Measurements from ENCODE around the gene FGFRL1.
"Not testable (repeated sequence)": the region's sequence is repeated elsewhere in the genome, so short reads cannot be mapped to it uniquely, and the experiment has no call there.

The FGFRL1 gene

GRCh38 chr4:973431-974397, 37.7 kb upstream of the FGFRL1 start, which contains the start of gene DGKQ:
TSS of gene DGKQ (minus strand) at chr4:973569. CDS start at chr4:973482, 87 bp downstream.
- DNase-seq = no peak

DNA sequence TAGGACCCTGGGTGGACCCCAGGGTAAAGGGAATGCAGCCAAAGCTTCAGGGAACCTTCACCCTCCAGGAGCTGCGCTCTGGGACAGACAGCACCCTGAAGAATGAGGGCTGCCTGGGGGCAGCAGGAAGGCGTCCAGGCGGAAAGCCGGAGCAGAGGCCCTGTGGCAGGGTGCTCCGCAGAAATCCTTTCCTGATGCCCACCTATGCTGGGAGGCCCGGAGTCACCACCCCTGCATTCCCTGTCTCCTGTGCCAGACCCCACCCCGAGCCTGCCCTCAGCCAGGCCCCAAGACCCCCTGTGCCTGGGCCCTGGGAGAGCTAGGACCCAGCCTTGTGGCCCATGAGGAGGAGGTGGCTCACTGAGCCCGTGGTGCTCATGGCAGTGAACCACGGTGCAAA, 36.8 kb upstream of the FGFRL1 start:
- DNase-seq = no peak

- DNase-seq = not testable (repeated sequence)
Measured at GRCh38 chr4:976016-976415, 35.4 kb upstream of the FGFRL1 start.

GRCh38 chr4:978957-979701, 32.3 kb upstream of the FGFRL1 start:
- no peak for DNase-seq

DNA sequence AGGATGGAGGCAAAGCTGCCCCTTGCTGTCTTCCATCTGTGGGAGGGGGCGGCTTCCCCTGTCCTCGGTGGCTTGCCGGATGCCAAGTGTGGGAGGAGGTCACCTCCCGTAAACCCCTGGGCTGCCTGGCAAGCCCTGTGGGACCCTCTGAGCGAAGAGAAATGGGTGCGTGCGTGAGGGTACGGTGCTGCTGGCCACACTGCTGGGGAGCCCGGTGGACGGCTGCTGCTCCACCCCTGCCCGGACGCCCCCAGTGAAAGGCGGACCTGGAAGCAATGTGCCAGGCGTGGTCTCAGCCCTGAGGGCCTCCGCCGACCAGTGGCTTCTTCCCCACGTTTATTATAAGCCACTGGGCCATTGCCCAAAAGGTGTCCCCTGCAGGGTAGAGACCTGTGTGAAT, 29.1 kb upstream of the FGFRL1 start:
- DNase-seq = no peak

GRCh38 chr4:982814-983213, 28.6 kb upstream of the FGFRL1 start:
- no peak for DNase-seq

GRCh38 chr4:984336-985054, 26.9 kb upstream of the FGFRL1 start:
- no peak for DNase-seq

GRCh38 chr4:985123-985830, 26.1 kb upstream of the FGFRL1 start:
- DNase-seq = no peak

- no peak for DNase-seq
Measured at GRCh38 chr4:986428-986878, 25.0 kb upstream of the FGFRL1 start.

DNA sequence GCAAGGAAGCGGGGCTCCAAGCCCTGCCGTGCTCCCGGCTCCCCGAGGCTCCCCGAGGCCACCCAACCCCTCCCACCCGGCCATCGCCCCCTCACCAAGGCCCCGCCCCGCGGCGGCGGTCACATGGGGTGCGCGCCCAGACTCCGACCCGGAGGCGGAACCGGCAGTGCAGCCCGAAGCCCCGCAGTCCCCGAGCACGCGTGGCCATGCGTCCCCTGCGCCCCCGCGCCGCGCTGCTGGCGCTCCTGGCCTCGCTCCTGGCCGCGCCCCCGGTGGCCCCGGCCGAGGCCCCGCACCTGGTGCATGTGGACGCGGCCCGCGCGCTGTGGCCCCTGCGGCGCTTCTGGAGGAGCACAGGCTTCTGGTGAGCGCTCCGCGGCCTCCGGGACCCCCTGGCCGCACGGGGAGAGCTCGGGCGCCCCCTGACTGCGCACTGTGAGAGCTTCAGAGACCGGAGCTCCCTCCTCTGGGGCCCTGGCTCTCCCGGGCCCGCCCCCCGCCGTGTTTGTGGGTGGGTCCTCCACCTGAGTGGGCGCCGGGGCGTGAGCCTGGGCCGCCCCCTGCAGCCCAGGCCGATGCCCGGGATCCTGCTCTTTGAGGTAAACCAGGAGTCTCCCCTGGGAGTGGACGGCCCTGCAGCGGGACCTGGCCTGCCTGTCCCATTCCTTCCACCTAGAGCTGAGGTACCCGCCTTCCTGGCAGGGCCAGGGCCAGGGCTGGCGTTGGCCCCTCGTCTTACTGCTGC, 24.4 kb upstream of the FGFRL1 start, which contains the start of gene IDUA:
TSS of gene IDUA (plus strand) at position 166 of the 745 bp plus-strand sequence. CDS start at position 207, 41 bp downstream.
- no peak for DNase-seq

- no peak for DNase-seq
Measured at GRCh38 chr4:987624-988513, 23.6 kb upstream of the FGFRL1 start.

- no peak for DNase-seq
Measured at GRCh38 chr4:988726-989721, 22.4 kb upstream of the FGFRL1 start.

DNA sequence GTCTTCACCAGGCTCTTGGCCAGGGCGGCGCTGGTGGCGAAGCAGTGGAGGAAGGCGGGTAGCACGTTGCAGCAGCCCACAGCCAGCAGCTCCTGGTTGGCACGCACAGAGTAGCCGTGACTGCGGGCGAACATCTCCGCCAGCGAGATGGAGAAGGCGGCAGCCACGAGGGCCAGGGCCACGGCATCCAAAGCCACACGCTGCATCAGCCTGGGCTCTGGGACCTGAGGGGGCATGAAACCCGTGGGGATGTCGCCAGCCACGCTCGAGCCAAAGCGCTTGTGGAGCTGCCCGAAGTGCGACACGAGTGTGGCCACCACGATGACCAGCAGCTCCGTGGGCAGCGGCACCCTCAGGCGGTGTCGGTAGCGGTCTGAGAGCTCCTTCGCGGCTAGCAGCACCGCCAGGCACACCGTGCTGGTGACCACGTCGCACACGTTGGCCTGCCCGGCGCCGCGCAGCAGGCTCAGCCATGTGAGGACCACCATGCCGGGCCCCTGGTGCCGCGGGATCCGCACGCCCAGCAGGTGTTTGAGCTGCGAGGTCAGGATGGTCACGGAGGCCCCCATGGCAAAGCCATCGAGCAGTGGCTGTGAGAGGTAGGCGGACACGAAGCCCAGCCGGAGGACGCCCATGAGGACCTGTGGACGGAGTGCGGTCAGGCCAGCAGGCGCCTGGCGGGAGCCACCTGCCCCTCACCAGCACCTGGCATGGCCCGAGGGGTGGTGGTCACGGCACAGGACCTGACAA, 21.5 kb upstream of the FGFRL1 start:
- DNase-seq = no peak

DNA sequence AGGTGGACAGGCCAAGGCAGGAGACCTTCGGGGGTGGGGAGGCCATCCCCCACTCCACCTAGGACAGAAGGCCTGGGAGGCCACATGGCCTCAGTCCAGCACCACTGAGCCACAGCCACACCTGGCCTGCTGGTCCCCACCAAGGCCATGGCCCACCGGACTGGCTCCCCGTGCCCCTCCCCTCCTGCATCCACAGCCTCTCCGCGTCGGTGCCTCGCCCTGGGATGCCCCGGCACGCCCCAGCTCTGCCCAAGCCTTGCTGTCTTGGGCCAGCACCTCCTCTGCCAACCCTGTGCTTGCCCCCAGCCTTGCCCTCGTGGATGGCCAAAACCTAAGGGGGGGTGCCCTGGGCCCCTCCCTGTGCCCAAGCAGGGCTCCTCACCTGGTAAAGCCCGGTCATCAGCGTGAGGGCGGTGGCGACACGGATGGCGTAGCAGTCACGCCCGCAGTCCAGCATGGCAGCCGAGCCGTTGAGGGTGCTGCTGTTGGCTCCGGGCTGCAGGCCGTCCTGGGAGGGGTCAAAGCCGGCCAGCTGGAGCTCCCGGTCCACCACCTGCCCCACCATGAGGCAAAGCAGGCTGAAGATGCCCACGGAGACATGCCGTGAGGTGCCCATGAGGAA, 20.6 kb upstream of the FGFRL1 start:
- no peak for DNase-seq

GRCh38 chr4:991451-992296, 19.8 kb upstream of the FGFRL1 start:
- no peak for DNase-seq

DNA sequence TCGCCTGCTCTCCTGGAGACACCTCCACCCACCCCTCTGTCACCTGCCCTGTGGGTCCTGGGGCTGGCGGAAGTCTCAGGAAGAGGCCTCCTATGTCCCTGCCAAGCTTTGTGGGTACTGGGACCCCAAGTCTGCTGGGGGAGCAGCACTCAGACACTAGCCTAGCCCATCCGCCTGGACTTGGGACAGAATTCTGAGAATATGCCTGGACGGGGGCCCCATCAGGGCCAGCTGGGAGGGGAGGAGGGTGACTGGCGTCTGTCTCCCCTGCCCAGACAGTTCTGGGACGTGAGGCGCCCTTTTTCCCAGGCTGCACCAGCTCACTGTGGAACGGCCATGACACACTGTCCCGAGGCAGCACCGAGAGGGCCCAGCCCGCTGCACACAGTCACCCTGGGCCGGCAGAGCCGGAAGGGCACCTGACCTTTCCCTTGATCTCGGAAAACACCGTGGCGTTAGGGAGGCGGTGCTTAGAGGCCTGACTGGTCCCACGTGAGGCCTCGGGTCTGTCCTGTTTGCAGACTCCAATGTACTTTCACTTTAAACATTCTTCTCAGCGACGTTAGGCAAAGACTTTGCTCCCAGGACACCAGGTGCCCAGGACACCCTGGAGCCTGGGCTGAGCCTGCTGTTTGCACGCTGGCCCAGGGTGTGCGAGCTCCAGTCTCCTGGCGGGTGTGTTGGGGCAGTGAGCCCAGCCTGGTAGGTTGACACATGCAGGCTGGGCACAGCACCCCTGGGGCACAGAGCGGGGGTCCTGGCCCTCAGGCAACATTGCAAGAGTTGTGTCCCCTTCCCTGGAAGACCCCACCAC, 18.9 kb upstream of the FGFRL1 start:
- DNase-seq = no peak
